HG03442 (cell line): Measurements from ENCODE around the gene KLHDC7B.
A peak's percentile ranks its signal among the peaks of the same experiment; 100 is the strongest.

Experiments
- ATAC-seq: cut with Tn5 transposase; IDR thresholded peaks from one replicate; pipeline ENCODE4 v1.9.1; 2021; ENCODE audit warnings: mild to moderate bottlenecking, moderate library complexity; ENCODE audit not compliant: unreplicated experiment

Gene KLHDC7B

DNA sequence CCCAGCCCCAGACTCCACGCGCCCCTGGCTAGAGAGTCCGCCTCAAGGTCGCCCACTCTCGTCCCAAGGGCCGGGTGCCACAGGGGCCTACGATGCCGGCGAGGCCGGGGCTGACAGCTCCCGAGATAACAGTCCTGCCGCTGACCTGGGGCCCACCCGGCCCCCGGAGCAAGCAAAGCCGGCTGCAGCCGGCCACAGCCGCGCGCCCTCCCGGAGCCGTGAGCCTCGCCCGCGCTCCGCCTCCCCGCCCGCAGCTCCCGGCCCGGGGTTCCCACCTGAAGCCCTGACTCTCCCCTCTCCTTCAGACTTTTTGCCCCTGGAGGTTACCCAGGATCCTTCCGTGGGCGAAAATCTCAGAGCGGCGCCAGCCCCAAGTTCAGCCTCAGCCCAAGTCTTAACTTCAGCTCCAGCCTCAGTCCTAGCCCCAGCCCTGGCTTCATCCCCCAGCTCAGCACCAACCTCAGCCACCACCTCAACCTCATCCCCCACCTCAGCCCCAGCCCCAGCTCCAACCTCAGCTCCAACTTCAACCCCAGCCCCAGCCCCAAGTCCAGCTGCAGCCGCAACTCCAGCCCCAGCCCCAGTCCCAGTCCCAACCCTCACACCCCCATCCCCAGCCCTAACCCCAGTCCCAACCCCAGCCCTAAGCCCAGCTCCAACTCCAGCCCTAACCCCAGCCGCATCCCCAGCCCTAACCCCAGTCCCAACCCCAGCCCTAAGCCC is 1.7 kb downstream of the KLHDC7B start:
- ATAC-seq = no peak

DNA sequence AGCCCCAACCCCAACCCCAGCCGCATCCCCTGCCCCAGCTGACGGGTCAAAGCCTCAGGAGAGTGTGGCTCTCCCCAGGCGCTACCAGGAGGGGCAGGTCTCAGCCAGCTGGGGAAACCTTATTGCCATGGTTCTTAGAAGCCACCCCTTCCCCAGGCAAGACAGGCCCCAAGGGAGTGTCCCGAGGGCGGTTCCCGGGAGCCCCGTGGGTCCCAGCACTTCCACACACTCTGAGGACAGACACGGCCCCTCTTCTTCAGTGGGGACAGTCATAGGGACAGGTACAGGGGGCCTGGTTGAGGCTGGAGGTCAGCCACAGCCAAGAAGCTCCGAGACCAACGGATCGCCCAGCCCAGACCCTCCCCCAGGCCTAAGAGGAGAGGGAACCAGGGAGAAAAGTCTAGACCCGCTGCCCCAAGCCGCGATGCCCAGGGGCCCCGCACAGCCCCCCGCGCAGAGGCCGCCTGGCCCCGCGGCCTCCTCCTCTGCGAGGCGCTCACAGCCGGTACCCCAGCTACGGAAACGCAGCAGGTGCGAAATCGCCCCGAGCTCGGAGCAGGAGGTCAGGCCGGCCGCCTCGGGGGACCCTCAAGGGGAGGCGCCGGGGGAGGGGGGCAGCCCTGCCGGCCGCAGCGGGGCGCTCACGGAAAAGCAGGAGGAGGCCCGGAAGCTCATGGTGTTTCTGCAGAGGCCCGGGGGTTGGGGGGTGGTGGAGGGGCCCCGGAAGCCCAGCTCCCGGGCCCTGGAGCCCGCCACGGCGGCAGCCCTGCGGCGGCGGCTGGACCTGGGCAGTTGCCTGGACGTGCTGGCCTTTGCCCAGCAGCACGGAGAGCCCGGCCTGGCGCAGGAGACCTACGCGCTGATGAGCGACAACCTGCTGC is 2.6 kb downstream of the KLHDC7B start:
- no peak for ATAC-seq

DNA sequence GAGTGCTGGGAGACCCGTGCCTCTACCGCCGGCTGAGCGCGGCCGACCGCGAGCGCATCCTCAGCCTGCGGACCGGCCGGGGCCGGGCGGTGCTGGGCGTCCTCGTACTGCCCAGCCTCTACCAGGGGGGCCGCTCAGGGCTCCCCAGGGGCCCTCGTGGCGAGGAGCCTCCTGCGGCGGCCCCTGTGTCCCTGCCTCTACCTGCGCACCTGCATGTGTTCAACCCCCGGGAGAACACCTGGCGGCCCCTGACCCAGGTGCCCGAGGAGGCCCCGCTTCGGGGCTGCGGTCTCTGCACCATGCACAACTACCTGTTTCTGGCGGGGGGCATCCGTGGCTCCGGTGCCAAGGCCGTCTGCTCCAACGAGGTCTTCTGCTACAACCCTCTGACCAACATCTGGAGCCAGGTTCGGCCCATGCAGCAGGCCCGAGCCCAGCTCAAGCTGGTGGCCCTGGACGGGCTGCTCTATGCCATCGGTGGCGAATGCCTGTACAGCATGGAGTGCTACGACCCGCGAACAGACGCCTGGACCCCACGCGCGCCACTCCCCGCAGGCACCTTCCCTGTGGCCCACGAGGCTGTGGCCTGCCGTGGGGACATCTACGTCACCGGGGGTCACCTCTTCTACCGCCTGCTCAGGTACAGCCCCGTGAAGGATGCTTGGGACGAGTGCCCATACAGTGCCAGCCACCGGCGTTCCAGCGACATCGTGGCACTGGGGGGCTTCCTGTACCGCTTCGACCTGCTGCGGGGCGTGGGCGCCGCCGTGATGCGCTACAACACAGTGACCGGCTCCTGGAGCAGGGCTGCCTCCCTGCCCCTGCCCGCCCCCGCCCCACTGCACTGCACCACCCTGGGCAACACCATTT is 3.5 kb downstream of the KLHDC7B start:
- ATAC-seq = no peak

DNA sequence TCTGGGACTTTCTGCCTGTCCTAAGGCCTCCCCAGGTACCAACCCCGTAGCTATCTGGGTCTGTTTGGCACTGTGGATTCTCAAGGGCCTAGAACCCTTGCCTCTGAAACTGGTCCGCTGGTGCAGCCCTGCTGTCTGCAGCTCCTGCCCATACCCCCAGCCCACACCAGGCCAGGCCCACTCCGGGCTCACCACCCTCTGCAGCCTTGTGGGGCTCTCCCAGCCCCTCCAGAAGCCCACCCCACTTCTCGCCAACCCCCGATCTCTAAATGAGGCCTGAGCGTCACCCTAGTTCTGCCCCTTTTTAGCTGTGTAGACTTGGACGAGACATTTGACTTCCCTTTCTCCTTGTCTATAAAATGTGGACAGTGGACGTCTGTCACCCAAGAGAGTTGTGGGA is 4.7 kb downstream of the KLHDC7B start:
- no peak for ATAC-seq

DNA sequence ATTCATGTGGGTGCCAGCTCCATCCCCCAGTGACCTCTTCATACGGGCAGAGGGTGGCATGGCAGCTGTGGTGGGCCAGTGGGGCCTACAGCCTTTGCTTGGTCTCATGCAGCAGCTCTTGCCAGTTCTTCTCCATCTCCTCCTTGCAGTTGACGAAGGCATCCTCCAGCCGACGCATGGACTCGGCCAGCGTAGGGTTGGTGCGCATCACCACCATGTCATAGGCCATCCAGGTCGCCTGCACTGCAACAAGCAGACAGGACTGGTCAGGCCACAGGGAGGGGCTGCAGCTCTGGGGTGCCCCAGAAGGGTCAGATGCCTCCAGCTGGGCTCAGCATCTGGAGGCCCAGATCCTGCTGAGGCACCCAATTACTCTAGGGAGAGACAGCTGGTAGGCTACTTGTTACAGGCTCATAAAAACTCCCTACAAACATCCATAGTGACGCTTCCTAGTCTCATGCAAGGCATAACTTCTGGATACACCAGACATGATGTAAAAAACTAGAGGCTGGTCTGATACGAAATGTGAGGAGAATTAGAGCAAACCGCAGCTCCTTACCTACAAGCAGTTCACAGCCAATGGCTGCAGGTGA is 5.6 kb downstream of the KLHDC7B start:
- no peak for ATAC-seq

DNA sequence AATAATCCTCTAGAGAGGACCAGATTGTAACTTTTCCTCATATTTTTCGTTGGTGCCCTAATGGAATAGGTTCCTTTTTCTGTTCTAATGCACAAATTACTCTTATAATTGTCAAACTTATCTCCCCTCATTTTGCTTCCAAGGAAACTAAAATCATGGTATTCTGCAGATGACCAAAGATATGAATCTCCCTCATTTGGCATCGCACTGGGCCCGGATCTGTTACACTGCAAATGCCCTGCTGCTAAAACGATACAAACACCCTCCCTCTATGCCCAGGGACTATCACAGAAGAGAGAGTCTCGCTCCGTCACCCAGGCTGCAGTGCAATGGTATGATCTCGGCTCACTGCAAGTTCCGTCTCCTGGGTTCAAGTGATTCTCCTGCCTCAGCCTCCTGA is 7.6 kb downstream of the KLHDC7B start:
- ATAC-seq = no peak

DNA sequence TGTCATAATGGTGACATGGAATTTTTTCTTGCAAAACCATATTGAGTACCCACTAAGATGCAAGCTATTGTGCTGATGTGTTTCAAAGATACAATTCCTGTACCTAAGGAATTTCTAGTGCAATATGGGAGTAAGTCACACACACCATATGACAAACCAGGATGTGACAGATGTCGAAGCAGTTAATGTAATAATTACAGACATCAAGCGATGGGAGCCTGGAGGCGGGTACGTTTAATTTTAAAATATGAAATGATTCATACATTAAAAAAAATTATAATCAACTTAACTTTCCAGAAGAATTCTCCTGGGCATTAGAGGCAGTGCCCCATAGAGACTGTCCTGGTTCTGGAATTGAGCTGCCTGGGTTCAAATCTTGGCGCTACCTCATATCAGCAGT is 11.0 kb downstream of the KLHDC7B start:
- no peak for ATAC-seq

DNA sequence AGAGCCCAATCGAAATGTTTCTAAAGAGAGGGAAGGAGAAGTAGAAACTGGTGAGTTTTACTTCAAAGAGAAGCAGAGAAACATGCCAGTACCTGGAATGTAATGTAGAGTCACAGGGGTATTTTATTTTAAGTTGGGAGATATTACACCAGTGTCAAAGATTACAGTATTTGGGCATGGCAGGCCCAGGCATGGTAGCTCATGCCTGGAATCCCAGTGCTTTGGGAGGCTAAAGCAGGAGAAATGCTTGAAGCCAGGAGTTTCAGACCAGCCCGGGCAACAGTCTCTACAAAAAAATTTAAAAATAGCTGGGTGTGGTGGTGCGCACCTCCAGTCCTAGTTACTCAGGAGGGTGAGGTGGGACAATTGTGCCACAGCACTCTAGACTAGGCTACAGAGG is 14.3 kb downstream of the KLHDC7B start:
- ATAC-seq = no peak

DNA sequence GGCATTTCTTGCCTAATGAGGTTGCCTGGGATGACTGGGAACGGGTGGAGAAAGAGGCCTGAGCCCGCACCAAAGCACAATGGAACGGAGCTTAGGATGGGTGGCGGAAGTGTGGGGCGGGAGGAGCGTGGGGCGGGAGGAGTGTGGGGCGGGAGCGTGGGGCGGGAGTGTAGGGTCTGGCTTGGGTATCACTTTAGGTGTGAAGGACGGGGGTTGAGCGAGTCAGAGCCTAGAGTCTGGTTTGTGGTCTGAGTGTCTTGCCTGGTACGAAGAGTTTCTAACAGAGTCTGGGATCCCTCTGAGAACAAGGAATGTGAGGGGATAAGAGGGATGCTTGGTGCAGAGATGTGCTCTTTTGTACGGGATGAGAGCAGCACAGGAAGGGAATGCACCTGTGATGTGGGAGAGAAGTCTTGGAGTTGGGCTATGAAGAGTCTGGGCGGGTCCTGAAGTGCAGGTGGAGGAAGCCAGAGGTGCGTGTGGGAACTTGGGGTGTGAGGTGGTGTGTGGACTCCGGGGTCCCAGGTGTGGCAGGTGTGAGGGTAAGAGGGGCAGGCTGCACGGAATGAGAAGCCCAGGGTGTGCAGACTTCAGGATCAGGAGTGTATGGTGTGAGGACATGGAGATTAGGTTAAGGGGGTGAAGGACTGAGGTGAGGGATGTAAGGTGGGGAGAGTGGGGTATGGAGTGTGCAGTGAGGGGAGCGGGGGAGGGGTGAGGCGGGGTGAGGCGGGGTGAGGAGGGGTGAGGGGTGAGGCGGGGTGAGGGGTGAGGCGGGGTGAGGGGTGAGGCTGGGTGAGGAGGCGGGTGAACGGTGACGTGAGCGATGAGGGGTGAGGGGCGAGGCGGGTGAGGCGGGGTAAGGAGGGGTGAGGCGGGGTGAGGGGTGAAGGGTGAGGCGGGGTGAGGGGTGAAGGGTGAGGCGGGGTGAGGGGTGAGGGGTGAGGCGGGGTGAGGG is 16.0 kb downstream of the KLHDC7B start:
- ATAC-seq = no peak

DNA sequence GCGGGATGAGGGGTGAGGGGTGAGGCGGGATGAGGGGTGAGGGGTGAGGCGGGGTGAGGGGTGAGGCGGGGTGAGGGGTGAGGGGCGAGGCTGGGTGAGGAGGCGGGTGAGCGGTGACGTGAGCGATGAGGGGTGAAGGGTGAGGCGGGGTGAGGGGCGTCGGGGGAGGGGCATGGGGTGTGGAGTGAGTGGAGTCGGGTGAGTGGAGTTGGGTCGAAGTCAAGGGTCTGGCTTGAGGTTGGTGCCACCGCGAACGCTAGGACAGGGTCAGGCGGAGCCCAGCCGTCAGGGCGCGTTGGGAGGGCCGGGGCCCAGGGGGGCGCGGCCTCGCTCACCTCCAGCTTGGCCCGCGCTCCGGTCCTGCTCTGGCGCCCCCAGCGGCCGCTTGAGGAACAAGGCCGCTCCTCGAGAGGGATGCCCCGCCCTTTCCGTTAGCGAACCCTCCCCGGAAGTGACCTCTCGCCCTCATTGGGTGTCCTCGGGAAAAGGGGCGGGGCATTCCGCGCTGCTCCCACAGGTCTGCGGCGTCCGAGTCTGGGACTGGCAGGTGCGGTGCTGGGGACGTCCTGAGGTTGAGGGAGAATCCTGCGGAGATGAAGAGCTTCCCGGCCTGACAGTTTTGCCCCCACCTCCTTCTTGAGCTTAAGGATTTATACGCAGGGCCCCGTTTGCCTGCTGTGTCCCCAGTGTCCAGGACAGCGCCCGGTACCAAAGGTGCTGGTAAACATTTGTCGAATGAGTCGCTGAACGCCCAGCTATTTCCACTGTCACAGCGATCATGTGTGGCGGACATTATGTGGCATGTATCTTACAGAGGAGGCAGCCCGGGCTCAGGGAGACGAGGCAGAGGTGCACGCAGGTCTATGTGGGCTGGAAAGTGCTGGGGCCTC is 17.1 kb downstream of the KLHDC7B start, which contains the start of gene SYCE3:
TSS of gene SYCE3 (minus strand) at position 397 of the 890 bp plus-strand sequence. CDS start 6,514 bp downstream, outside the sequence.
- peak; percentile 92 for ATAC-seq

DNA sequence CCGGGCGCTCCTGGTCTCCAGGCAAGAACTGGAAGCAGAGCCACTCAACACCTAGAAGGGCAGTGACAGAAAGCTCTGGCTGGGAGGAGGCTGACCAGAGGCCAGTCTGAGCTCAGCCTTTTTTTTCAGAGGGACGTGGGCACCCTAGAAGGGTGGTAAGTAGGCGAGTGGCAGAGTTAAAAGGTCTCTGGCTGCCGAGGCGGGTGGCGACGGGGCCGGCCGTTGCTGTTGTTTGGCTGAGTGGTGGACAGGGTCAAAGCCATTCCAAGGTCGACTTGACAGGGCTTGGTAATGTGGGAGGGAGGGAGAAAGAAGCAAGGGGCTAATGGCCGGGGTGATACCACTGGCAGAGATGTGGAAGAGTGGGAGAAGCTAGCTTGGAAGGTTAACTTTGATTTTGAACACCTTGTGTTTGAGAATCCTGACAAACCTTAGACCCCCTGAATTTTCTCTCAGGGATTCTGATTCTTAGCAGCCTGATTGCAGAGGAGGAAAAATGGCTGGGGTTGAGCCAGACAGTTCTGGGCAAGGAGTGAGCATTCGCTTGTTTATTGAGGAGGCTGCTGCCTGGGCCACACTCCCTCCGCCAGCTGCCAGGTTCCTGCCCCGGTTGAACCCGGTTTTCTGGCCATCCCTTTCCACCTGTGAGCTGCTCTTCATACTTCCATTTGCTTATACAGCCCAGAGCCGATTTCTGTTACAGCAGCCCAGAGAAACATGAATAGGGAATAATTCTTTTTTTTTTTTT is 17.9 kb downstream of the KLHDC7B start:
- ATAC-seq = no peak

DNA sequence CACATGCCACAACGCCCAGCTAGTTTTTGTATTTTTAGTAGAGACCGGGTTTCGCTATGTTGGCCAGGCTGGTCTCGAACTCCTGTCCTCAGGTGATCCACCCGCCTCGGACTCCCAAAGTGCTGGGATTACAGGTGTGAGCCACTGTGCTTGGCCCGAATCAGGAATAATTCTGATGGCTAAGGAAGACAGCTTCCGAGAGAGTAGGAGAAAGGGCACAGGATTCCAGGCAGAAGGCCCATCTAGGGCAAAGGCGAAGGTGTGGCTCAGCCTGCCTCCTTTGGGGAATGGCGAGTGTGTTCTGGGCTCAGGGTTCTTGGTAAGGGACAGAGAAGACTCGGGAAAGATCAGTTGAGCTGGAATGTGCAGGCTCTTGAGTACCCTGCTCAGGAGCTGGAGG is 18.6 kb downstream of the KLHDC7B start:
- ATAC-seq = no peak

DNA sequence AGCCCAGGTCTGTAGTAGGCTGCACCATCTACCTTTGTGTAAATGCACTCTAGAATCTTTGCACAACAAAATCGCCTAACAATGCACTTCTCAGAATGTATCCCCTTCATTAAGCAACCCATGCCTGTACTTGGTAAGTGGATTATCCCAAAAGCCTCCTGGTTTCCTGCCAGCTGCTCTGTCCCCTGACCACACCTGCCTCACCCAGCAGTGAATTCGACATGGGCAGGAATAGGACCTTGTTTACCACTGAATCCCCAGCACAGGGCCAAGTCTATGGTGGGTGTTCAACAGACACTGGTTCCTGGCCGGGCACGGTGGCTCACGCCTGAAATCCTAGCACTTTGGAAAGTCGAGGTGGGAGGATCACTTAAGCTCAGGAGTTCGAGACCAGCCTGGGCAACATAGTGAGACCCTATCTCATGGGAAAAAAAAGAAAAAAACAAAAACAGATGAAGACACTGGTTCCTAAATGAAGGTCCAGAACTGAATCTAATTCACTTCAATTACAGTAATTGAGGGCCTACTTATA is 22.1 kb downstream of the KLHDC7B start:
- no peak for ATAC-seq

DNA sequence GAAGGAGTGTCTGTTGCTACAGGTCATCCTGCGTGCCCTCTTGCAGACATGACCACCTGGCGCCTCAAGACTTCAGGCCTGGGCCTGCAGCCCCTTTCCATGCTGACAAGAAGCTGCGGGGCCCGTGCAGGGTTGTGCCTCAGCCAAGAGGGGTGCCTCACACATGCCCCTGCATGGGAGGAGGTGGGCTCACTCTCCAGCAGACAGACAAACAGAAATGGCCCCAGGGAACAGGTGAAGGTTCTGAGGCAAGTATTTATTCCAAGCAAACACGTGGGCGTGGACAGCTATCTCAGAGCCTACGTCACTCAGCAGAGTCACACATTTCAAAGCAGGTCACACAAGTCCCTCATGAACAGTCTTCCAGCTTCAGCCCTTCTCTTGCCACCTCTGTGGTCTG is 22.9 kb downstream of the KLHDC7B start:
- ATAC-seq = no peak

DNA sequence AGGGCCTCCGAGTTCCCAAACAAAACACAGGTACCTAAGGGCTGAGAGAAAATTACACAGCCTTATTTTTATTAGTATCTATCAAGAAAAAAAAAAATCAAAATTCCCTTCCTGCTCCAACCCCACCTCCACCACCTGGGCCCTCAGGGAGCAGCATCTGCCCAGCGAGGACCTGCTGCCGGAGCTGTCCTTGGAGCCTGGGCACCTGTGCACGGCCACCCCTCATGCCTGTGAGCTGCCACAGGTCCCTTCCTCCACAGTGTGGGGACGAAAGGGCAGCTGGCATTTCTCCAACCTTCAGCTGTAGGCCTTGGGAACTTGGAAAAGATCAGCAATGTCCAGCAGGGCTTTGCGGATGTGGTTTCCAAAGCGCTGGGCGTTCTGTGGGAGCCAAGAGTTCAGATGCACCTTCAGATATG is 23.4 kb downstream of the KLHDC7B start:
- no peak for ATAC-seq

DNA sequence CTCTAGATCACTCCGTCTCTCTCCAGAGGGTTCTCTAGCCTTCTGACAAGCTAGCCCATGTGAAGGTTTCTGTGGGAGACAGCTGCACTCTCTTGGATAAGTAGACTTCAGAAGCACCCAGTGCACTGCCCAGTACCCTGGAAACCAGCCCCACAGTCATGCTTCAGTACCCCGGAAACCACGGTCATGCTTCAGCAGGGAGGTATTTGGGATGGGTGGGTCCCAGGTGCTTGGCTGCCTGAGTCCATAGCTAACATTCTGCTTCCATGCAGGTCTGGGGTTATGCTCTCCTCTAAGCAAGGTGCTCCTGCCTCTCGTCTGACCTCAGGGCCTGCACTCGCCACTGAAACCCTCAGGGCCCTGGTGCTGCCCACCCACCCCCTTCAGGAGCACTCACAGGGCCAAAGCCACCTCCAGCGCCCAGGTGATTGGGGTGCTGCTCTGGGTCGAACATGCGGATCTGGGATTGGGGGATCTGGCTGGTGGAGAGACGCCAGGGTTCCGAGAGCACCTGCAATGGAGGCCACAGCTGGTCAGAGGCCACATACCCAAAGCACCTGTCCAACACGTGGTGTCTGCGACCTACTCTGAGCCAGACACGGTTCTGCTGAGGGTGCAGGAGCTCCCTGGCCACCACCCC is 24.3 kb downstream of the KLHDC7B start:
- ATAC-seq = no peak

DNA sequence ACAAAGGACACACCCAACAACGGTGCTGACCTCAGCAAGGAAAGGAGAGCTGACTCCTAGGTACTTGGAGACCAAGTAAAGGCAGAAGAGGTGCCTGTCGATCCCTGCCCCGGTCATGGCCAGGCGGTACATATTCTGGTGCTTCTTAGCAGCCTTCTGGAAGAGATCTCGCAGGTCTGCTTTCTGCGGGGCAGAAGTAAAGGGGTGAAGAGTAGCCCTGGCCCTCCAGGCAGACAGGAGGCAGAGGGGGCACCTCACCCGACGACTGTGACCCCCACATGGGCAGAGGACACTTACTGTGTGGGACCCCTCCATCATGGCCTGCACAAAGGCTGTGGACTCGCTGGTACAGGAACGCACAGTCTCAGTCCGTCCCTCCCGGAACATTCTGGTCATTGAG is 25.2 kb downstream of the KLHDC7B start:
- ATAC-seq = no peak
